Neural progenitor cell (in vitro differentiated cells): Measurements from ENCODE around the gene CRISPLD2. TPM values are rescaled to one million over a fixed set of nuclear protein-coding genes. Genes with fewer than 3 reads are reported as not detected.

Source experiments
- DNase-seq: peaks from one replicate; pipeline ENCODE4 v3.0.0-alpha.2; 2016; ENCODE audit warnings: low spot score
- H2AFZ ChIP-seq: fragments of 200-600 bp; sonication (generic); replicated peaks from 2 replicates; pipeline ENCODE4 v1.6.1; 2016; ENCODE audit warnings: antibody characterized with exemption
- H3F3A ChIP-seq: fragments of 200-600 bp; sonication (generic); 2 replicates; pipeline ENCODE4 v1.6.1; 2016; ENCODE audit warnings: antibody characterized with exemption, low read depth
- H3K27ac ChIP-seq: fragments of 200-600 bp; sonication (generic); 2 replicates; pipeline ENCODE4 v1.5.1; 2016; ENCODE audit warnings: mild to moderate bottlenecking
- H3K27me3 ChIP-seq: fragments of 200-600 bp; sonication (generic); 2 replicates; pipeline ENCODE4 v1.6.1; 2016; ENCODE audit warnings: mild to moderate bottlenecking, moderate library complexity
- H3K36me3 ChIP-seq: fragments of 200-600 bp; sonication (generic); 2 replicates; pipeline ENCODE4 v1.5.1; 2016
- H3K4me1 ChIP-seq: fragments of 200-600 bp; sonication (generic); 2 replicates; pipeline ENCODE4 v1.6.1; 2016; ENCODE audit warnings: mixed run types
- H3K4me2 ChIP-seq: fragments of 200-600 bp; sonication (generic); 2 replicates; pipeline ENCODE4 v1.6.1; 2016
- H3K4me3 ChIP-seq: fragments of 200-600 bp; sonication (generic); 2 replicates; pipeline ENCODE4 v1.5.1; 2016
- H3K79me2 ChIP-seq: fragments of 200-600 bp; sonication (generic); 2 replicates; pipeline ENCODE4 v1.6.1; 2016; ENCODE audit warnings: low read depth
- H3K9ac ChIP-seq: fragments of 200-600 bp; sonication (generic); 2 replicates; pipeline ENCODE4 v1.6.1; 2016
- H3K9me3 ChIP-seq: fragments of 200-600 bp; sonication (generic); 2 replicates; pipeline ENCODE4 v1.5.1; 2016; ENCODE audit warnings: low read depth
- H4K20me1 ChIP-seq: fragments of 200-600 bp; sonication (generic); 2 replicates; pipeline ENCODE4 v1.6.1; 2016; ENCODE audit warnings: low read depth
- H3K27ac Mint-ChIP-seq: 3 replicates; pipeline ENCODE4 v1.8.0; 2021; ENCODE audit warnings: mixed read lengths
- H3K27me3 Mint-ChIP-seq: 2 replicates; pipeline ENCODE4 v1.8.0; 2022; ENCODE audit warnings: low read depth, mild to moderate bottlenecking, inconsistent platforms, moderate library complexity, mixed read lengths; ENCODE audit not compliant: insufficient read depth
- H3K36me3 Mint-ChIP-seq: 3 replicates; pipeline ENCODE4 v1.8.0; 2021; ENCODE audit warnings: mixed read lengths
- H3K4me1 Mint-ChIP-seq: 3 replicates; pipeline ENCODE4 v1.8.0; 2021; ENCODE audit warnings: mixed read lengths
- H3K4me3 Mint-ChIP-seq: 3 replicates; pipeline ENCODE4 v1.8.0; 2021; ENCODE audit warnings: mild to moderate bottlenecking, moderate library complexity, mixed read lengths
- H3K9me3 Mint-ChIP-seq: 3 replicates; pipeline ENCODE4 v1.8.0; 2020; ENCODE audit warnings: mixed read lengths
- EZH2 ChIP-seq: fragments of 200-600 bp; sonication (generic); IDR thresholded peaks from 2 replicates; pipeline ENCODE4 v1.6.1; 2017; ENCODE audit warnings: antibody characterized with exemption, mild to moderate bottlenecking, moderate library complexity
- EZH2phosphoT487 ChIP-seq: fragments of 200-600 bp; sonication (generic); IDR thresholded peaks from 2 replicates; pipeline ENCODE4 v1.6.1; 2017; ENCODE audit warnings: antibody characterized with exemption
- total RNA-seq: library from RNA; depleted of rRNA; stranded (reverse); fragments of >200 nt; gene quantifications from 2 replicates; pipeline ENCODE4 v1.2.3, GENCODE V29; 2015; ENCODE audit warnings: low replicate concordance
- TF ChIP-seq, protein P1 (sequence below): fragments of 200-600 bp; sonication (generic); IDR thresholded peaks from 2 replicates; pipeline ENCODE4 v1.5.1; 2017; ENCODE audit warnings: antibody characterized with exemption, mild to moderate bottlenecking

The CRISPLD2 gene
- total RNA-seq, 1 donor from 2014 or later, result 0.11 TPM

DNA sequence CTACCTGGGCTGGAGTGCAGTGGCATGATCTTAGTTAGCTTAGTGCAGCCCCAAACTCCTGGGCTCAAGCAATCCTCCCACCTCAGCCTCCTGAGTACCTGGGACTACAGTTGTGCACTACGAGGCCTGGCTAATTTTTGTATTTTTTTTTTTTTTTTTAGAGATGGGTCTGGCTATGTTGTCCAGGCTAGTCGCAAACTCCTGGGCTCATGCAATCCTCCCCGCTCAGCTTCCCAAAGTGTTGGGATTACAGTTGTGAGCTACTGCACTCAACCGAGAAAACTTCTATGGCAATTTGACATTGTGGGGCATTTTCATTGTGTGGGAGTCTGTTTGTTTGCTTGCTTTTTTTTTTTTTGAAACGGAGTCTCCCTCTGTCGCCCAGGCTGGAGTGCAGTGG, 30.0 kb downstream of the CRISPLD2 start:
- no peak overlapping the region for H2AFZ ChIP-seq
- H3K4me1 ChIP-seq, result peaks cover 31% of the 10 kb centered on the region
- H3K4me3 ChIP-seq, result no peak overlapping the region
- H3K79me2 ChIP-seq, result no peaks in the 10 kb centered on the region
- H3K9ac ChIP-seq, result no peak overlapping the region
- no peak overlapping the region for H3K4me2 ChIP-seq
- TF ChIP-seq EZH2phosphoT487 (no peak), EZH2 (no peak)
- TF ChIP-seq, protein P1, sequence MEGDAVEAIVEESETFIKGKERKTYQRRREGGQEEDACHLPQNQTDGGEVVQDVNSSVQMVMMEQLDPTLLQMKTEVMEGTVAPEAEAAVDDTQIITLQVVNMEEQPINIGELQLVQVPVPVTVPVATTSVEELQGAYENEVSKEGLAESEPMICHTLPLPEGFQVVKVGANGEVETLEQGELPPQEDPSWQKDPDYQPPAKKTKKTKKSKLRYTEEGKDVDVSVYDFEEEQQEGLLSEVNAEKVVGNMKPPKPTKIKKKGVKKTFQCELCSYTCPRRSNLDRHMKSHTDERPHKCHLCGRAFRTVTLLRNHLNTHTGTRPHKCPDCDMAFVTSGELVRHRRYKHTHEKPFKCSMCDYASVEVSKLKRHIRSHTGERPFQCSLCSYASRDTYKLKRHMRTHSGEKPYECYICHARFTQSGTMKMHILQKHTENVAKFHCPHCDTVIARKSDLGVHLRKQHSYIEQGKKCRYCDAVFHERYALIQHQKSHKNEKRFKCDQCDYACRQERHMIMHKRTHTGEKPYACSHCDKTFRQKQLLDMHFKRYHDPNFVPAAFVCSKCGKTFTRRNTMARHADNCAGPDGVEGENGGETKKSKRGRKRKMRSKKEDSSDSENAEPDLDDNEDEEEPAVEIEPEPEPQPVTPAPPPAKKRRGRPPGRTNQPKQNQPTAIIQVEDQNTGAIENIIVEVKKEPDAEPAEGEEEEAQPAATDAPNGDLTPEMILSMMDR, result no peak
- H3K27ac ChIP-seq, result no peak overlapping the region
- peaks cover 34% of the 10 kb centered on the region for H3K4me1 Mint-ChIP-seq
- DNase-seq, result no peak
- no peak overlapping the region for H3K27ac Mint-ChIP-seq
- no peaks in the 10 kb centered on the region for H3K36me3 ChIP-seq
- H3K9me3 Mint-ChIP-seq, result peaks cover 10% of the 10 kb centered on the region
- H3K27me3 ChIP-seq, result peaks cover 40% of the 10 kb centered on the region
- peaks cover 29% of the 10 kb centered on the region for H3K27me3 Mint-ChIP-seq
- H4K20me1 ChIP-seq, result peaks cover 26% of the 10 kb centered on the region
- peaks cover 26% of the 10 kb centered on the region for H3F3A ChIP-seq
- H3K36me3 Mint-ChIP-seq, result peaks cover 2% of the 10 kb centered on the region
- H3K4me3 Mint-ChIP-seq, result no peak overlapping the region
- no peaks in the 10 kb centered on the region for H3K9me3 ChIP-seq

DNA sequence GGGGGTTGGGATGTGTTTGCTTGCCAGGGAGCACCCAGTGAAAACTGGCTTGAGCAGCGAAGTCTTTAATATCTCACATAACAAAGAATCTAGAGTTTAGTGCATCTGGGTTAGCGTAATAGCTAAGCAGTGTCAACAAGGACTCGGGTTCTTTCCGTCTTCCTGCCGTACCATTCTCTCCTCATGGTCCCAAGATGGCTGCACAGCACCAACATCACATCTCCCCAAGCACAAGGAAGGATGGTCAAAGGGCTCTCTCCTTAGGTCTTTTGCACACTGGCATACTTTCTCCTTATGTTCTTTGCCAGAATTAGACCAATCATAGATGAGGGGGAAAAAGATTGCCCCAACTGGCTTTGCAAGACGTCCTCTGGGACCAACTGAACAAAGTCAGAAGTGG, 30.9 kb downstream of the CRISPLD2 start:
- no peak overlapping the region for H3K4me3 Mint-ChIP-seq
- Histone ChIP-seq H3K27ac (no peak overlapping the region), H3K4me2 (no peak overlapping the region), H3K9me3 (no peaks in the 10 kb centered on the region), H2AFZ (no peak overlapping the region), H3K27me3 (peaks cover 30% of the 10 kb centered on the region), H3K4me3 (no peak overlapping the region), H3F3A (peaks cover 20% of the 10 kb centered on the region), H3K36me3 (no peaks in the 10 kb centered on the region), H4K20me1 (peaks cover 19% of the 10 kb centered on the region), H3K9ac (no peak overlapping the region), H3K79me2 (no peaks in the 10 kb centered on the region), H3K4me1 (peaks cover 21% of the 10 kb centered on the region)
- peaks cover 8% of the 10 kb centered on the region for H3K9me3 Mint-ChIP-seq
- TF ChIP-seq EZH2phosphoT487, result no peak
- no peak for TF ChIP-seq EZH2
- DNase-seq, result no peak
- no peak overlapping the region for H3K27ac Mint-ChIP-seq
- H3K4me1 Mint-ChIP-seq, result peaks cover 30% of the 10 kb centered on the region
- H3K36me3 Mint-ChIP-seq, result peaks cover 2% of the 10 kb centered on the region
- peaks cover 28% of the 10 kb centered on the region for H3K27me3 Mint-ChIP-seq

DNA sequence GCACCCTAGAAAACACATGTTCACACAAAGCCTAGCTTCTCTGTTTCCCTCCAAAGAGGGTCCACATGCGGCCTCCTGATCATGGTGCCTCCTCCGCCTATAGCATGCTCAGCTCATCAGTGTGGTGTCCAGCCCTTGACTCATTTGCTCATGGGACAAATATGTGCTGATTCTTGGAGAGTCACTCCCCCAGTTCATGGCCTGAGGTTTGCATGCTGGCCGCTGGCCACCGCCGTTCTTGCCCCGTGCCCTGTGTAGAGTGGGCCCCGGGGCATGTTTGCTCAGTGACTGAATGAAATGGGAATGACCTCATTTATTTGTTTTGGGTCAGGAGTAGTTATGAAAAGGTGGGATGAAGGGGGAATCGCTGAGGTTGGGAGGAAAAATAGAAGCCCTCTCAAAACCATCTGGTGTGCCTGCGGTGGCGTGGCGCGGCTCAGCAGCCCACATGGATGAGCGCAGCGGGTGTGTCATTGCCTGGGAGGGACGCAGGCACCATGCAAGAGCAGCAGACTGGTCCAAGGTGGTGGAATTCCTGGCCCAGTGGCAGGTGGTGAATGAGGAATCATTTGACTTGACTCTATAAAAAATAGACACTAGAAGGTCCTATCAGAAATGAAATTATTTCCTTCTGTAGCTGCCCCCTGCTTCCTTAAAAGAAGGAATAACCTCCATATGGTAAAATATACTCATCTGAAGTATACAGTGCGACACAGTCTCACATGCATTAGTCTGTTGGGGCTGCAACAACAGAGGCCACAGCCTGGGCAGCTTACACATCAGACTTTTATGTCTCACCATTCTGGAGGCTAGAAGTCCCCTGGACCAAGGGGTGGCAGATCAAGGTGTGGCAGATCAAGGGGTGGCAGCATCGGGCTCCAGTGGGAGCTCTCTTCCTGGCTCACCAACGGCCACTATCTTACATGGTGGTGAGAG, 31.7 kb downstream of the CRISPLD2 start:
- Histone ChIP-seq H4K20me1 (peaks cover 19% of the 10 kb centered on the region), H3K4me1 (peaks cover 19% of the 10 kb centered on the region)

More for the DNA sequence above, 31.7 kb downstream of the CRISPLD2 start:
- H3K27ac Mint-ChIP-seq, result no peak overlapping the region
- Histone ChIP-seq H3K36me3 (no peaks in the 10 kb centered on the region), H3K79me2 (no peaks in the 10 kb centered on the region), H3F3A (peaks cover 20% of the 10 kb centered on the region), H2AFZ (no peak overlapping the region), H3K4me3 (no peak overlapping the region), H3K27ac (no peak overlapping the region), H3K4me2 (no peak overlapping the region), H3K9me3 (no peaks in the 10 kb centered on the region), H3K27me3 (peaks cover 22% of the 10 kb centered on the region), H3K9ac (no peak overlapping the region)
- peaks cover 28% of the 10 kb centered on the region for H3K27me3 Mint-ChIP-seq
- no peak for DNase-seq
- peaks cover 30% of the 10 kb centered on the region for H3K4me1 Mint-ChIP-seq
- H3K36me3 Mint-ChIP-seq, result peaks cover 2% of the 10 kb centered on the region
- TF ChIP-seq, protein P1, result no peak
- no peak for TF ChIP-seq EZH2phosphoT487
- no peak for TF ChIP-seq EZH2
- no peak overlapping the region for H3K4me3 Mint-ChIP-seq
- H3K9me3 Mint-ChIP-seq, result peaks cover 11% of the 10 kb centered on the region
